Ishikawa (cell line): ENCODE data around the gene OR8H3.

Experiments used
- CEBPB ChIP-seq: IDR thresholded peaks from 2 replicates; pipeline ENCODE4 v1.6.1; 2012
- EGR1 ChIP-seq: IDR thresholded peaks from 2 replicates; pipeline ENCODE4 v1.6.1; 2012
- EP300 ChIP-seq: IDR thresholded peaks from 2 replicates; pipeline ENCODE4 v1.6.1; 2012; ENCODE audit warnings: borderline replicate concordance
- FOXM1 ChIP-seq: IDR thresholded peaks from 2 replicates; pipeline ENCODE4 v1.6.1; 2012; ENCODE audit warnings: low read depth, borderline replicate concordance
- NFIC ChIP-seq: IDR thresholded peaks from 2 replicates; pipeline ENCODE4 v1.6.1; 2012
- RAD21 ChIP-seq: IDR thresholded peaks from 2 replicates; pipeline ENCODE4 v1.6.1; 2012; ENCODE audit warnings: low read depth
- TAF1 ChIP-seq: IDR thresholded peaks from 2 replicates; pipeline ENCODE4 v1.6.1; 2012; ENCODE audit warnings: low read depth, mild to moderate bottlenecking
- TCF12 ChIP-seq: IDR thresholded peaks from 2 replicates; pipeline ENCODE4 v1.6.1; 2012; ENCODE audit warnings: low read depth
- YY1 ChIP-seq: IDR thresholded peaks from 2 replicates; pipeline ENCODE4 v1.6.1; 2012; ENCODE audit warnings: low read depth
- TF ChIP-seq, protein P1 (sequence below): IDR thresholded peaks from 2 replicates; pipeline ENCODE4 v1.6.1; 2012
- TF ChIP-seq, protein P2 (sequence below): IDR thresholded peaks from 2 replicates; pipeline ENCODE4 v1.6.1; 2012

- no peak for TF ChIP-seq FOXM1
- TF ChIP-seq CEBPB: no peak
- TF ChIP-seq NFIC: no peak
- no peak for TF ChIP-seq RAD21
- TF ChIP-seq, protein P1, sequence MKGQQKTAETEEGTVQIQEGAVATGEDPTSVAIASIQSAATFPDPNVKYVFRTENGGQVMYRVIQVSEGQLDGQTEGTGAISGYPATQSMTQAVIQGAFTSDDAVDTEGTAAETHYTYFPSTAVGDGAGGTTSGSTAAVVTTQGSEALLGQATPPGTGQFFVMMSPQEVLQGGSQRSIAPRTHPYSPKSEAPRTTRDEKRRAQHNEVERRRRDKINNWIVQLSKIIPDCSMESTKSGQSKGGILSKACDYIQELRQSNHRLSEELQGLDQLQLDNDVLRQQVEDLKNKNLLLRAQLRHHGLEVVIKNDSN: no peak
- TF ChIP-seq TAF1: no peak
- TF ChIP-seq, protein P2, sequence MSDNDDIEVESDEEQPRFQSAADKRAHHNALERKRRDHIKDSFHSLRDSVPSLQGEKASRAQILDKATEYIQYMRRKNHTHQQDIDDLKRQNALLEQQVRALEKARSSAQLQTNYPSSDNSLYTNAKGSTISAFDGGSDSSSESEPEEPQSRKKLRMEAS: no peak
- TF ChIP-seq EGR1: no peak
- TF ChIP-seq EP300: no peak
- TF ChIP-seq TCF12: no peak
- TF ChIP-seq YY1: no peak
Observed at GRCh38 chr11:56140151-56140661, 18.0 kb downstream of the OR8H3 start, which contains the start of gene OR8J3.
